ENCODE data around the gene IRAK1.

- peak; percentile 76 to 93 (median 84) for TF ChIP-seq CTCF (IDR thresholded peaks at IDR 0.05)
- no peak for TF ChIP-seq EP300 (IDR thresholded peaks at IDR 0.05; ENCODE audit: low read depth)
- TF ChIP-seq POLR2A (IDR thresholded peaks at IDR 0.05): no peak
Measured at GRCh38 chrX:154013614-154014360, 5.9 kb downstream of the IRAK1 start.
